Trophoblast cell (in vitro differentiated cells and primary cell): ENCODE measurements around the gene ETV6.

Experiments
- DNase-seq, 2 donors: peaks; one replicate each; pipeline ENCODE4 v3.0.0-alpha.2; 2016
- H2AFZ ChIP-seq: 2 replicates; pipeline ENCODE4 v1.6.1; 2013; ENCODE audit warnings: low read length, moderate library complexity, mild to moderate bottlenecking; ENCODE audit not compliant: insufficient read depth, poor library complexity
- H2AK5ac ChIP-seq: 2 replicates; pipeline ENCODE4 v1.6.1; 2013; ENCODE audit warnings: mild to moderate bottlenecking, low read length
- H2BK120ac ChIP-seq: 2 replicates; pipeline ENCODE4 v1.6.1; 2013; ENCODE audit warnings: low read length, mild to moderate bottlenecking, moderate library complexity; ENCODE audit not compliant: insufficient read depth, poor library complexity
- H2BK12ac ChIP-seq: 2 replicates; pipeline ENCODE4 v1.6.1; 2013; ENCODE audit warnings: mild to moderate bottlenecking, low read length, moderate library complexity
- H2BK5ac ChIP-seq: 2 replicates; pipeline ENCODE4 v1.6.1; 2013; ENCODE audit warnings: low read length, low read depth, moderate library complexity, mild to moderate bottlenecking; ENCODE audit not compliant: poor library complexity
- H3K14ac ChIP-seq: 2 replicates; pipeline ENCODE4 v1.6.1; 2013; ENCODE audit warnings: mild to moderate bottlenecking, low read length
- H3K18ac ChIP-seq: 2 replicates; pipeline ENCODE4 v1.6.1; 2013; ENCODE audit warnings: mild to moderate bottlenecking, low read length
- H3K23ac ChIP-seq: 2 replicates; pipeline ENCODE4 v1.6.1; 2013; ENCODE audit warnings: low read length
- H3K27ac ChIP-seq: 2 replicates; pipeline ENCODE4 v1.5.1; 2013; ENCODE audit warnings: low read depth, mild to moderate bottlenecking, inconsistent platforms, low read length, moderate library complexity
- H3K27me3 ChIP-seq: 2 replicates; pipeline ENCODE4 v1.6.1; 2013; ENCODE audit warnings: inconsistent platforms, mild to moderate bottlenecking, low read length, moderate library complexity; ENCODE audit not compliant: insufficient read depth
- H3K36me3 ChIP-seq, 2 experiments: 1 replicate in 1 of 2; 2 replicates in 1 of 2; pipeline ENCODE4 v1.6.1; 2013; ENCODE audit warnings: low read length in 2 of 2, mild to moderate bottlenecking in 2 of 2, moderate library complexity in 1 of 2; ENCODE audit not compliant: insufficient read depth in 2 of 2, control insufficient read depth in 1 of 2
- H3K4ac ChIP-seq: 2 replicates; pipeline ENCODE4 v1.6.1; 2013; ENCODE audit warnings: low read depth, mild to moderate bottlenecking, low read length, moderate library complexity
- H3K4me1 ChIP-seq, 2 experiments: 1 replicate in 1 of 2; 2 replicates in 1 of 2; pipeline ENCODE4 v1.6.1; 2013; ENCODE audit warnings: low read length in 2 of 2, mild to moderate bottlenecking in 2 of 2, moderate library complexity in 1 of 2; ENCODE audit not compliant: insufficient read depth in 2 of 2, control insufficient read depth in 1 of 2
- H3K4me2 ChIP-seq: 2 replicates; pipeline ENCODE4 v1.6.1; 2013; ENCODE audit warnings: inconsistent platforms, mild to moderate bottlenecking, low read length, moderate library complexity
- H3K4me3 ChIP-seq: 2 replicates; pipeline ENCODE4 v1.5.1; 2013; ENCODE audit warnings: mild to moderate bottlenecking, low read depth, low read length, inconsistent platforms
- H3K79me1 ChIP-seq: one replicate; pipeline ENCODE4 v1.6.1; 2013; ENCODE audit warnings: low read length
- H3K79me2 ChIP-seq: 2 replicates; pipeline ENCODE4 v1.6.1; 2013; ENCODE audit warnings: low read length, mild to moderate bottlenecking; ENCODE audit not compliant: control insufficient read depth, insufficient read depth, poor library complexity
- H3K9ac ChIP-seq: 2 replicates; pipeline ENCODE4 v1.6.1; 2013; ENCODE audit warnings: mild to moderate bottlenecking, low read length
- H3K9me3 ChIP-seq: 2 replicates; pipeline ENCODE4 v1.6.1; 2013; ENCODE audit warnings: low read depth, mild to moderate bottlenecking, control low read depth, inconsistent platforms, low read length; ENCODE audit not compliant: insufficient read depth
- H4K12ac ChIP-seq: 2 replicates; pipeline ENCODE4 v1.6.1; 2013; ENCODE audit warnings: low read depth, mild to moderate bottlenecking, low read length, moderate library complexity
- H4K8ac ChIP-seq: 2 replicates; pipeline ENCODE4 v1.6.1; 2013; ENCODE audit warnings: low read depth, mild to moderate bottlenecking, low read length, moderate library complexity
- H4K91ac ChIP-seq: one replicate; pipeline ENCODE4 v1.6.1; 2013; ENCODE audit warnings: low read depth, mild to moderate bottlenecking, low read length, moderate library complexity
- WGBS: extraction: QIAGEN DNeasy Blood & Tissue Kit; methylation state at CpG from one replicate; pipeline ENCODE4 v1.1.7; 2013; ENCODE audit warnings: missing lambda C conversion rate; ENCODE audit not compliant: insufficient read length, insufficient coverage; ENCODE audit errors: extremely low coverage; 5-methylcytosine and 5-hydroxymethylcytosine counted together

Gene ETV6

DNA sequence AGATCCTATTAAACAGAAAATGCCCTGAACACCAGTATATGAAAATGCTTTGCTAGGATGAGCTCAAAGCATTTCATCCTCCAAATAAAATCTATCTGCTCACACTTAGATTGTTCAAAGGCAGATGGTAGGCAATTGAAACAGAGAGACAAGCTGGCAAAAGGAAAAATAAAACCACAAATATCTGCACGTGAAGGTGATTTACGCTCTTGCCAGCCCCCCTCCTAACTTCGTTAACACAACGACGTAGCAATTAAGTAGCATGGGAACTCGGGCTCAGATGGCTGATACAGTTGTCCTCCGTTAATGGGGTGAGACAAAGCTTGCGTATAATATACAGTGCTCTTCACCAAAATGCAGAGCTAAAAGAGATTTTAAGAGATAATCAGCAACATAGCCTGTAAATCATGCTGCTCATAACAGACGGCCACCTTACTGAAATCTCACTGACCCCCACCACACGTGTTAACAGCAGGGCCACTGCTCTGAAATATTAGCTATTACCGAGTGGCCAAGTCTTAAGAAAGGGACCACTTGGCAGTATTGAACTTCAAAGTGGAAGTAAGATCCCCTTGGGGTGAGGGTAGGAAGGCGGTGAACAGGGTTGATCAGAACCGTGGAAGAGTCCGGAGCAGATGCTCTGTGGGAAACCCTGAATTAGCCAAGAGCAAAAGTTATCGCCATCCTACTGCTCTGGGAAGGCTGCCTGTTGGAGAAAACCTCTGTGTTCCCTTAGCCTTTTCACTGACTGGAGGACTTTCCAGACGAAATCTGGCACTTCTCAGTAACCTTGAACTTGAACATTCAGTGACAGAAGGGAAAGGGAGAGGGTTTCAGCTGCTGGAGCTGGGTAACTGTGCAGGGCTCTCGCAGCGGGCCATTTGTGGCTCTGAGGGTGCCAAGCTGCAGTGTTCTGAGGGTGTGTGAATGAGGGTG is 23.1 kb downstream of the ETV6 start:
- Histone ChIP-seq H3K36me3 (no peaks in the 10 kb centered on the region), H3K79me1 (peaks cover 2% of the 10 kb centered on the region), H2AFZ (no peak overlapping the region), H4K12ac (no peak overlapping the region), H3K23ac (no peak overlapping the region), H2BK120ac (no peak overlapping the region), H3K14ac (no peak overlapping the region), H3K27ac (no peak overlapping the region), H3K9me3 (no peaks in the 10 kb centered on the region), H3K79me2 (peaks cover 9% of the 10 kb centered on the region), H3K18ac (no peak overlapping the region), H3K4me2 (no peak overlapping the region), H3K4me3 (no peak overlapping the region), H3K4ac (no peak overlapping the region), H4K8ac (no peak overlapping the region), H2BK5ac (no peak overlapping the region), H4K91ac (no peak overlapping the region), H2AK5ac (no peak overlapping the region), H3K9ac (no peak overlapping the region), H2BK12ac (no peak overlapping the region), H3K4me1 (peaks cover 22 to 25% of the 10 kb centered on the region in 2 experiments), H3K27me3 (no peaks in the 10 kb centered on the region)
- no CpG with 5 or more reads among the region's 18 CpGs for WGBS
- no peak for DNase-seq

GRCh38 chr12:11673666-11674461 is 24.4 kb downstream of the ETV6 start:
- Histone ChIP-seq H2BK12ac (no peak overlapping the region), H3K4me2 (no peak overlapping the region), H3K9ac (no peak overlapping the region), H2BK120ac (no peak overlapping the region), H3K4me3 (no peak overlapping the region), H4K12ac (no peak overlapping the region), H2BK5ac (no peak overlapping the region), H3K14ac (no peak overlapping the region), H3K23ac (no peak overlapping the region), H3K18ac (no peak overlapping the region), H3K79me2 (peaks cover 7% of the 10 kb centered on the region), H3K4ac (peak overlapping the region; percentile 9), H3K9me3 (no peaks in the 10 kb centered on the region), H4K8ac (no peak overlapping the region), H3K27me3 (no peaks in the 10 kb centered on the region), H2AFZ (no peak overlapping the region), H4K91ac (no peak overlapping the region), H3K36me3 (no peaks in the 10 kb centered on the region), H3K79me1 (no peaks in the 10 kb centered on the region), H3K4me1 (peaks cover 16 to 21% of the 10 kb centered on the region in 2 experiments), H3K27ac (no peak overlapping the region), H2AK5ac (no peak overlapping the region)
- DNase-seq, result no peak
- WGBS, result no CpG with 5 or more reads among the region's 13 CpGs

DNA sequence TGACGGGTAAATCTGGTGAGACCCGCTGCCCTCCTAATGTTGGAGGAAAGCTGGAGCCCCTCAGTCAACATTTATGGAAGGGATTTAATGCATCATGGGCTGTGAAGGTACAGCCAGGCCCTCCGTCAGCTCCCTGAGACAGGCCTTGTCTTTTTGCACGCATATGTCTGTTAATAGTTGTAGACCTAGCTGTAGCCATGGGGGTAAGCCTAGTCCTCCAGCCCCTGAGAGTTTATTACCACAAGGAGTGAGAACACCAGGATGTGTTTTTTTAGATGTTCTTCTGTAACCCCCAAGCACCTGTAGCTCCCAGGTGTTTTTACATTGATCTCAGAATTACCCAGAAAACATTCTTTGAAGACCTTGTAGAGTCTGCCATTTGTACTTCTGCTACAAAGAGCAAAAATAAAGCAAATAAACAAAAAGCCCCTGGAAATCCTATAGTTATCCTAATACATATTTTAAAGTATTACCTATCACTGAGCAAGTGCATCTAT is 25.5 kb downstream of the ETV6 start:
- no peak overlapping the region for H3K9ac ChIP-seq
- peak overlapping the region; percentile 2 for H3K4me3 ChIP-seq
- H3K23ac ChIP-seq, result no peak overlapping the region
- no peak overlapping the region for H4K91ac ChIP-seq
- peak overlapping the region; percentile 15 for H3K4ac ChIP-seq
- no peaks in the 10 kb centered on the region for H3K9me3 ChIP-seq
- H2BK5ac ChIP-seq, result no peak overlapping the region
- H3K27ac ChIP-seq, result no peak overlapping the region
- DNase-seq, result no peak
- H3K79me2 ChIP-seq, result peaks cover 7% of the 10 kb centered on the region
- H3K27me3 ChIP-seq, result no peaks in the 10 kb centered on the region
- H4K8ac ChIP-seq, result no peak overlapping the region
- H2BK120ac ChIP-seq, result no peak overlapping the region
- no peaks in the 10 kb centered on the region for H3K36me3 ChIP-seq
- no peak overlapping the region for H2AK5ac ChIP-seq
- H3K4me1 ChIP-seq, result peaks cover 13 to 16% of the 10 kb centered on the region in 2 experiments
- no peak overlapping the region for H3K4me2 ChIP-seq
- no peak overlapping the region for H3K14ac ChIP-seq
- H4K12ac ChIP-seq, result no peak overlapping the region
- peak overlapping the region; percentile 14 for H3K18ac ChIP-seq
- no peak overlapping the region for H2AFZ ChIP-seq
- WGBS, result no CpG with 5 or more reads among the region's 4 CpGs
- H3K79me1 ChIP-seq, result no peaks in the 10 kb centered on the region
- H2BK12ac ChIP-seq, result no peak overlapping the region

- Histone ChIP-seq H3K4me1 (peaks cover 13 to 16% of the 10 kb centered on the region in 2 experiments), H3K79me2 (peaks cover 7% of the 10 kb centered on the region), H3K4ac (no peak overlapping the region), H2BK12ac (peak overlapping the region; percentile 36), H4K91ac (no peak overlapping the region), H3K4me3 (no peak overlapping the region), H2BK120ac (no peak overlapping the region), H4K8ac (no peak overlapping the region), H3K79me1 (no peaks in the 10 kb centered on the region), H2BK5ac (no peak overlapping the region), H3K9me3 (no peaks in the 10 kb centered on the region), H3K36me3 (no peaks in the 10 kb centered on the region), H3K4me2 (no peak overlapping the region), H3K18ac (peak overlapping the region; percentile 73), H4K12ac (no peak overlapping the region), H3K27ac (no peak overlapping the region), H3K9ac (no peak overlapping the region), H3K23ac (no peak overlapping the region), H2AFZ (peak overlapping the region; percentile 56), H2AK5ac (peak overlapping the region; percentile 73), H3K27me3 (no peaks in the 10 kb centered on the region), H3K14ac (peak overlapping the region; percentile 66)
- WGBS, result no CpG with 5 or more reads among the region's 4 CpGs
- DNase-seq, result no peak
Measured at GRCh38 chr12:11676052-11676451, 26.6 kb downstream of the ETV6 start.
